ENCODE data around the gene ACTL9. TPM values are rescaled to one million over a fixed set of nuclear protein-coding genes. Genes with fewer than 3 reads are reported as not detected.

The ACTL9 gene
- total and polyA plus RNA-seq, 2 donors (not counting 3 experiments of a cell fraction or from before 2014, with no cell fraction given), result not detected

GRCh38 chr19:8675066-8675465, 23.5 kb downstream of the ACTL9 start:
- DNase-seq (ENCODE audit: low read depth, low spot score), result no peak
- dilution Hi-C loops (cut with MboI; ENCODE audit: extremely low pct_ligation_motif_present, low sequenced_read_pairs), result no loop called here
- H3K9me3 ChIP-seq (replicated peaks; ENCODE audit: control insufficient read depth, insufficient read depth, low read length), result no peaks in the 10 kb centered on the region

More at GRCh38 chr19:8675066-8675465, 23.5 kb downstream of the ACTL9 start:
- Histone ChIP-seq H3K36me3 (ENCODE audit: control insufficient read depth in 2 of 2, extremely low read depth in 1 of 2, insufficient read depth in 2 of 2, low read length in 2 of 2) (no peaks in the 10 kb centered on the region), H3K27ac (ENCODE audit: insufficient read depth, low read depth, low read length) (no peak overlapping the region), H3K4me1 (ENCODE audit: control insufficient read depth, extremely low read depth, insufficient read depth, low read length) (no peaks in the 10 kb centered on the region), H3K27me3 (ENCODE audit: control insufficient read depth in 2 of 2, insufficient read depth in 2 of 2, low read length in 2 of 2) (no peaks in the 10 kb centered on the region), H3K9me1 (replicated peaks; ENCODE audit: control insufficient read depth, extremely low read depth, insufficient read depth, low read length) (no peaks in the 10 kb centered on the region), H3K4me3 (replicated peaks in 1 of 3; ENCODE audit: insufficient read depth in 1 of 3, low read depth in 1 of 3, low read length in 3 of 3) (no peak overlapping the region), H4K20me1 (replicated peaks; ENCODE audit: control insufficient read depth, extremely low read depth, insufficient read depth, low read length) (no peaks in the 10 kb centered on the region), H3K79me2 (ENCODE audit: control insufficient read depth, insufficient read depth, low read length) (no peaks in the 10 kb centered on the region), H3K4me2 (ENCODE audit: insufficient read depth, low read length) (no peak overlapping the region), H3K9ac (replicated peaks; ENCODE audit: extremely low read depth, insufficient read depth, low read length) (no peak overlapping the region), H2AFZ (ENCODE audit: low read depth, low read length) (no peak overlapping the region)
- no peak for TF ChIP-seq CTCF (IDR thresholded peaks at IDR 0.05; ENCODE audit: extremely low read depth in 1 of 2, insufficient read depth in 1 of 2, low read depth in 1 of 2, low read length in 2 of 2)
- no peak for TF ChIP-seq MYC (IDR thresholded peaks at IDR 0.05; ENCODE audit: low read depth, low read length)
- no peak for TF ChIP-seq JUN (IDR thresholded peaks at IDR 0.05; ENCODE audit: borderline replicate concordance, insufficient read depth, insufficient read length, low read depth)
- no peak for TF ChIP-seq POLR2A (IDR thresholded peaks at IDR 0.05; ENCODE audit: low read depth, low read length)
- ChIA-PET CTCF (no interaction called here), POLR2A (no interaction called here)
- intact Hi-C loops (cut with micrococcal nuclease), result no loop called here
- FAIRE-seq, result no peak
- BruUV-seq (replicated peaks), result no TSS peak
